ENCODE data around the gene PDE9A. TPM values are rescaled to one million over a fixed set of nuclear protein-coding genes. Genes with fewer than 3 reads are reported as not detected.
"Not testable (repeated sequence)": the region's sequence is repeated elsewhere in the genome, so short reads cannot be mapped to it uniquely, and the experiment has no call there.

Gene PDE9A
- total RNA-seq, 1 donor from 2014 or later = 3.4 TPM

DNA sequence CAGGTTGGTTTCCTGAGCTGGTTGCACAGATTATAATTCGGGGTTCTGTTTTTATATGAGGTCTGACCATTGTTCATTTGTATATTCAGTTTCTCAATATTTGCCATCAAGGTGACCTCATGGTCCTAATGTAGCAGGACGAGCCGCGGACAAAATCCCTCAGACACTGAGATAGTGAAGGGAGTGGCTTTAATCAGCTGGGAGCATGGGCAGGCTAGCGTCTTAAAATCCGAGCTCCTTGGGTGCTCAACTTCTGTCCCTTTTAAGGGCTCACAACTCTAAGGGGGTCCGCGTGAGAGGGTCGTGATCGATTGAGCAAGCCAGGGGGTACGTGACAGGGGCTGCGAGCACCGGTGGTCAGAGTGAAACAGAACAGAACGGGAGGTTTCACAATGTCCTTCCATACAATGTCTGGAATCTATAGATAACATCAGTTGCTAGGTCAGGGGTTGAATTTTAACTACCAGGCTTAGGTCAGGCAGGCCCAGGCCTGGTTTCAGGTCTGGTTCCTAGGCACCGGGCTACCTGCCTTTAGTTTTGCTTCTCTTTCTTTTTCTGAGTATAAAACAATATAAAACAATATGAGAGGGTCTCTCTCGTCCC lies 154.0 kb downstream of the PDE9A start:
- DNase-seq = not testable (repeated sequence)

GRCh38 chr21:42807938-42808613 lies 154.7 kb downstream of the PDE9A start:
- no peak for DNase-seq

DNA sequence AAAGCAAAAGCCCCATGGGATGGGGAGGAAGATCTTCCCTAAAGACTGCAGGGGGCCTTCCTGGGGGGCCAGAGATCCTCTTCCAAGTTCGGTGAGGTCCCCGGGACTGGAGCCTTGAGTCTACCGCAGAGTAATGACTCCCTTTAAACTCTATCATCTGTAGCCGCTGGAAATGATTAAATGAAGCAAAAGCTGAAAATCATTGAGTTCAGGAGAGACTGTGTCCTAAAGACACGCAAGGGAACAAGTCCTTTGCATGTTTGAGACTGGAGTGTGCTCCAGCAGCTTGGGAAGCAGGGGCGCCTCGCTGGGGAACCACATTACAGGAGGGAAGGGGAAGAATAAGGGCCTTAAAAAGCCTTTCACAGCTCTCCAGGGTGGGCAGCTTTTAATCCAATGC lies 155.8 kb downstream of the PDE9A start:
- no peak for DNase-seq

GRCh38 chr21:42809577-42810475 lies 156.4 kb downstream of the PDE9A start:
- no peak for DNase-seq

DNA sequence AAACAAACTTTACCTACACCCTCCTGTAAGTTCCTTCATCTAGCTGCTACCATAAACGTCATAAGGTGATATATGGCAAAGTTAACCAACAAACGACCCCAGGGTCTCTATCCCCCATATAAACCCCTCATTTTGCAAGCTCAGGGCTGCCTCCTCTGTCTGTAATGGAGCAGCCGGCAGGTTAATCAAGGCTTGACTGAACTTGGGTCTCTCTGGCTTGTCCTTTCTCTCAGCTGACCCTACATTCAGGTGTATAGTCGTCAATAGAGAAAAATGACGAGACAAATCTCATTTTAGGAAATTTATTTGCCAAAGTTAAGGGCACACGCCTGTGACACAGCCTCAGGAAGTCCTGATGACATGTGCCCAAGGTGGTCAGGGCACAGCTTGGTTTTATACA lies 158.5 kb downstream of the PDE9A start:
- DNase-seq = no peak

- DNase-seq = not testable (repeated sequence)
Observed at GRCh38 chr21:42812528-42813241, 159.3 kb downstream of the PDE9A start.

GRCh38 chr21:42815217-42815616 lies 161.8 kb downstream of the PDE9A start:
- DNase-seq = no peak

DNA sequence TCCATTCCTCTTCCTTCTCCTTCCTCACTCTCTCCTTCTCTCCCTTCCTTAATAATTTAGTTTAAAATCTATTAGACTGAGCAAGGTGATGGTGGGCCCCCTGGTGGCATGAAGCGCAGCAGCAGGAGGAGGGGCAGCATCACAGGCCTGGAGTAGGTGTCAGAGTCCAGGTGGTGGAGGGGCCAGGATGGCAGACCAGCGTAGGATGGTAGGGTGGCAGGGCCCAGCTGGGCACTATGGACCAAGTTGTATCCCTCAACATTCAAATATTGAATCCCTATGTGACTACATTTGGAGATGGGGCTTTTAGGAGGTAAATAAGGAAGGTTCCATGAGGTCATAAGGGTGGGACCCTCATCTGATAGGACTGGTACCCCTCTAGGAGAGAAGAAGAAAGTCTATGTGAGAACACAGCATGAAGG lies 164.9 kb downstream of the PDE9A start:
- DNase-seq = no peak

DNA sequence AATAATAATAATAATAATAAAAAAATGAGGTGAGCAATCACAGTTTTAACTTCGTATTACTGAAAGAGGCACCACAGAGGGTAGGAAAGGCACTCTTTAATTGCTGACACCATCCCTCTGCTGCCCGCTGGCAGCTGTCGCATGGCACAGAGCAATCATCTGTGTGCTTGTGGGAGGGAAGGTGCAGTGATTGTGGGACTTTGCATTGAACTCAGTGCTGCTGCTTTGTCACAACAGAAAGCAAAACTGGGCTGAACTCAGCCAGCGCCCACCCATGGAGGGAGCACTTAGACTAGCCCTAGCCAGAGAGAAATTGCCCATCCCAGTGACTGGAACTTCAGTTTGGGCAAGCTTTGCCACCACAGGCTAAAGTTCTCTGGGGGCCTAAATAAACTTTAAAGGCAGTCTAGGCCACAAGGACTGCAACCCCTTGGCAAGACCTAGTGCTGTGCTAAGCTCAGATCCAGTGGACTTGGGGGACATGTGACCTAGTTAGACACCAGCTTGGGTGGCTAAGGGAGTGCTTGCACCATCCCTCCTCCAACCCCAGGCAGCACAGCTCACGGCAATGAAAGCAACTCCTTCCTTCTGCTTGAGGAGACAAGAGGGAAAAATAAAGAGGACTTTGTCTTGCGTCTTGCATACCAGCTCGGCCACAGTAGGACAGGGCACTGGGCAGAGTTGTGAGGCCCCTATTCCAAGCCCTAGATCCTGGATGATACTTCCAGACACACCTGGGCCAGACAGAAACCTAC lies 166.6 kb downstream of the PDE9A start:
- DNase-seq = no peak

GRCh38 chr21:42820616-42821465 lies 167.4 kb downstream of the PDE9A start:
- DNase-seq = no peak

Other genes with a start within 250 kb of the PDE9A start
- gene UBASH3A, start 249.7 kb upstream of the PDE9A start, total RNA-seq = 0.20 TPM
- gene RSPH1, start 157.4 kb upstream of the PDE9A start, total RNA-seq = 0.39 TPM
- gene SLC37A1, start 139.8 kb upstream of the PDE9A start, total RNA-seq = 3.9 TPM
- 8.6 TPM for gene WDR4, start 225.9 kb downstream of the PDE9A start, total RNA-seq
- gene NDUFV3, start 239.7 kb downstream of the PDE9A start, total RNA-seq = 37.9 TPM